GM12878 (cell line): ENCODE measurements around the gene ADAMTSL5. TPM values are rescaled to one million over a fixed set of nuclear protein-coding genes. Genes with fewer than 3 reads are reported as not detected.

Experiments used
- BACH1 ChIP-seq: fragments of 450-650 bp; IDR thresholded peaks from 2 replicates; pipeline ENCODE4 v1.6.1; 2017; ENCODE audit warnings: mild to moderate bottlenecking, borderline replicate concordance
- BHLHE40 ChIP-seq, 2 experiments: fragments of 450-650 bp in 1 of 2; IDR thresholded peaks; 2 replicates each; pipeline ENCODE4 v1.6.1; 2011 to 2017; ENCODE audit warnings: low read depth in 2 of 2, borderline replicate concordance in 1 of 2, improper control_type of control experiment in 1 of 2, low read length in 1 of 2, mild to moderate bottlenecking in 1 of 2
- BRCA1 ChIP-seq: IDR thresholded peaks from 2 replicates; pipeline ENCODE4 v1.6.1; 2011; ENCODE audit warnings: low read depth, low read length, improper control_type of control experiment
- DPF2 ChIP-seq: fragments of 450-650 bp; IDR thresholded peaks from 2 replicates; pipeline ENCODE4 v1.6.1; 2017; ENCODE audit warnings: mild to moderate bottlenecking
- NFIC ChIP-seq: IDR thresholded peaks from 2 replicates; pipeline ENCODE4 v1.6.1; 2012; ENCODE audit warnings: low read depth, mild to moderate bottlenecking, inconsistent platforms, low read length, moderate library complexity
- NKRF ChIP-seq: fragments of 450-650 bp; conservative IDR thresholded peaks from 2 replicates; pipeline ENCODE4 v1.6.1; 2017; ENCODE audit warnings: mild to moderate bottlenecking, moderate library complexity
- NR2F1 ChIP-seq: fragments of 450-650 bp; conservative IDR thresholded peaks from 2 replicates; pipeline ENCODE4 v1.6.1; 2017; ENCODE audit warnings: mild to moderate bottlenecking
- RUNX3 ChIP-seq: IDR thresholded peaks from 2 replicates; pipeline ENCODE4 v1.6.1; 2012; ENCODE audit warnings: low read length, inconsistent platforms
- SMARCA5 ChIP-seq: fragments of 450-650 bp; IDR thresholded peaks from 2 replicates; pipeline ENCODE4 v1.6.1; 2017; ENCODE audit warnings: mild to moderate bottlenecking
- STAT3 ChIP-seq: IDR thresholded peaks from 2 replicates; pipeline ENCODE4 v1.6.1; 2011; ENCODE audit warnings: low read depth, low read length, improper control_type of control experiment
- USF2 ChIP-seq: IDR thresholded peaks from 2 replicates; pipeline ENCODE4 v1.6.1; 2011; ENCODE audit warnings: low read depth, low read length, improper control_type of control experiment, borderline replicate concordance
- ZBED1 ChIP-seq: IDR thresholded peaks from 2 replicates; pipeline ENCODE4 v1.6.1; 2016; ENCODE audit warnings: borderline replicate concordance
- ZNF687 ChIP-seq: fragments of 450-650 bp; IDR thresholded peaks from 2 replicates; pipeline ENCODE4 v1.6.1; 2017; ENCODE audit warnings: mild to moderate bottlenecking, moderate library complexity
- polyA plus RNA-seq, 11 experiments: library from polyadenylated mRNA; depleted of rRNA in 4 of 11; unstranded in 6 of 11; stranded (reverse) in 5 of 11; fragments of >200 nt; fragmentation: Nextera tagmentation in 4 of 11; fragmentation: Illumina TruSeq in 1 of 11; extraction: Ambion mirVana in 4 of 11; extraction: Trizol in 1 of 11; gene quantifications; 1 replicate in 1 of 11; 2 replicates in 10 of 11; pipeline versions ENCODE4 v1.2.1 to v1.2.3, GENCODE V29; 2011 to 2016; ENCODE audit warnings: inconsistent platforms in 2 of 11, missing spikeins in 2 of 11, low read depth in 1 of 11
- total RNA-seq, 4 experiments: library from RNA; depleted of rRNA in 3 of 4; stranded (reverse); fragments of >200 nt in 3 of 4; fragmentation: Illumina TruSeq in 1 of 4; extraction: Trizol in 1 of 4; gene quantifications; 2 replicates each; pipeline versions ENCODE4 v1.2.1 to v1.2.3, GENCODE V29; 2013 to 2021

ADAMTSL5 gene
- total and polyA plus RNA-seq, 10 of the 15 experiments (the other 5 are each of a cell fraction or from before 2014, with no cell fraction given), result 0.04 to 0.83 (median 0.32) TPM; not detected in 4

GRCh38 chr19:1491114-1491848, 21.5 kb downstream of the ADAMTSL5 start, which contains the start of gene REEP6 (continued):
- TF ChIP-seq NR2F1 (0 out of 2 replicates have a peak, but pooled peaks have one; percentile 26), BRCA1 (no peak), SMARCA5 (0 out of 2 replicates have a peak, but pooled peaks have one; percentile 42), BACH1 (peak; percentile 53; the same call in 1 of the 2 replicates), RUNX3 (no peak), ZBED1 (no peak), ZNF687 (no peak), STAT3 (no peak), NKRF (peak; percentile 53; the same call in 1 of the 2 replicates), BHLHE40 (IDR thresholded peaks at IDR 0.05; ENCODE audit: borderline replicate concordance in 1 of 2, low read depth in 2 of 2, low read length in 1 of 2) (peak in 1 of 2 experiments; percentile 70; a peak in 2 of 4 replicates), USF2 (no peak), NFIC (no peak), DPF2 (peak; percentile 51; the same call in 1 of the 2 replicates)
